CD14-positive monocyte (primary cell): ENCODE data around the gene GLRX3. TPM values are rescaled to one million over a fixed set of nuclear protein-coding genes. Genes with fewer than 3 reads are reported as not detected.

ENCODE experiments used
- DNase-seq, 3 donors: peaks; one replicate each; pipeline ENCODE4 v3.0.0-alpha.2; 2011 to 2022
- H2AFZ ChIP-seq: 2 replicates; pipeline ENCODE4 v1.6.0; 2012; ENCODE audit warnings: mild to moderate bottlenecking, low read depth, low read length, inconsistent platforms; ENCODE audit not compliant: insufficient read depth, poor library complexity, severe bottlenecking
- H3K27ac ChIP-seq, 2 donors: 1 replicate in 1 of 2; 2 replicates in 1 of 2; pipeline ENCODE4 v1.5.1; 2012 to 2013; ENCODE audit warnings: low read length in 2 of 2, control low read depth in 1 of 2, inconsistent platforms in 1 of 2, low read depth in 1 of 2, mild to moderate bottlenecking in 1 of 2
- H3K27me3 ChIP-seq, 2 donors: one replicate each; pipeline versions ENCODE4 v1.6.0 to v1.6.1; 2011 to 2013; ENCODE audit warnings: low read length in 2 of 2; ENCODE audit not compliant: control insufficient read depth in 2 of 2, insufficient read depth in 2 of 2
- H3K36me3 ChIP-seq, 2 donors: replicated peaks in 1 of 2; 1 replicate in 1 of 2; 2 replicates in 1 of 2; pipeline versions ENCODE4 v1.5.1 to v1.6.1; 2012 to 2013; ENCODE audit warnings: low read length in 2 of 2, control low read depth in 1 of 2, inconsistent platforms in 1 of 2, mild to moderate bottlenecking in 1 of 2; ENCODE audit not compliant: insufficient read depth in 2 of 2, control insufficient read depth in 1 of 2
- H3K4me1 ChIP-seq, 2 donors: 1 replicate in 1 of 2; 2 replicates in 1 of 2; pipeline versions ENCODE4 v1.5.1 to v1.6.1; 2012 to 2013; ENCODE audit warnings: low read length in 2 of 2, control low read depth in 1 of 2, inconsistent platforms in 1 of 2, mild to moderate bottlenecking in 1 of 2, moderate library complexity in 1 of 2; ENCODE audit not compliant: insufficient read depth in 2 of 2, control insufficient read depth in 1 of 2
- H3K4me2 ChIP-seq: replicated peaks from 2 replicates; pipeline ENCODE3; 2012; ENCODE audit warnings: low read length, moderate library complexity, mild to moderate bottlenecking; ENCODE audit not compliant: poor library complexity, severe bottlenecking; ENCODE audit errors: extremely low read depth
- H3K4me3 ChIP-seq, 3 experiments: fragments of 200-600 bp in 1 of 3; sonication (generic) in 1 of 3; replicated peaks in 1 of 3; 1 replicate in 2 of 3; 2 replicates in 1 of 3; pipeline ENCODE4 v1.5.1; 2011 to 2013; ENCODE audit warnings: low read length in 3 of 3, mild to moderate bottlenecking in 3 of 3, control low read depth in 2 of 3, low read depth in 2 of 3, inconsistent platforms in 1 of 3, moderate library complexity in 1 of 3
- H3K79me2 ChIP-seq: 2 replicates; pipeline ENCODE4 v1.6.0; 2012; ENCODE audit warnings: mild to moderate bottlenecking, control low read depth, inconsistent platforms, low read length, moderate library complexity; ENCODE audit not compliant: insufficient read depth
- H3K9ac ChIP-seq: 2 replicates; pipeline ENCODE4 v1.6.0; 2017; ENCODE audit warnings: low read length, mild to moderate bottlenecking; ENCODE audit not compliant: insufficient read depth, poor library complexity, severe bottlenecking
- H3K9me3 ChIP-seq, 2 donors: replicated peaks in 1 of 2; 1 replicate in 1 of 2; 2 replicates in 1 of 2; pipeline versions ENCODE4 v1.5.1 to v1.6.1; 2012 to 2013; ENCODE audit warnings: low read length in 2 of 2, control low read depth in 1 of 2; ENCODE audit not compliant: control insufficient read depth in 1 of 2, insufficient read depth in 1 of 2
- H4K20me1 ChIP-seq: 2 replicates; pipeline ENCODE4 v1.6.0; 2012; ENCODE audit warnings: mild to moderate bottlenecking, low read length, control low read depth, moderate library complexity; ENCODE audit not compliant: insufficient read depth
- H3K27ac Mint-ChIP-seq, 7 donors: one replicate each; pipeline ENCODE4 v1.8.0; 2020; ENCODE audit warnings: mild to moderate bottlenecking in 7 of 7, mixed read lengths in 7 of 7, moderate library complexity in 6 of 7, inconsistent platforms in 2 of 7
- H3K27me3 Mint-ChIP-seq, 3 donors: one replicate each; pipeline ENCODE4 v1.8.0; 2021 to 2022; ENCODE audit warnings: low read depth in 3 of 3, mild to moderate bottlenecking in 3 of 3, mixed read lengths in 3 of 3, moderate library complexity in 3 of 3, inconsistent platforms in 1 of 3
- H3K36me3 Mint-ChIP-seq, 2 donors: one replicate each; pipeline ENCODE4 v1.8.0; 2020; ENCODE audit warnings: mixed read lengths in 2 of 2, inconsistent platforms in 1 of 2, mild to moderate bottlenecking in 1 of 2
- H3K4me1 Mint-ChIP-seq: one replicate; pipeline ENCODE4 v1.8.0; 2020; ENCODE audit warnings: mild to moderate bottlenecking, mixed read lengths
- H3K4me3 Mint-ChIP-seq, 2 donors: one replicate each; pipeline ENCODE4 v1.8.0; 2020; ENCODE audit warnings: mild to moderate bottlenecking in 2 of 2, mixed read lengths in 2 of 2, moderate library complexity in 1 of 2
- H3K9me3 Mint-ChIP-seq, 7 donors: one replicate each; pipeline ENCODE4 v1.8.0; 2020 to 2022; ENCODE audit warnings: mixed read lengths in 7 of 7, mild to moderate bottlenecking in 6 of 7, moderate library complexity in 6 of 7, inconsistent platforms in 2 of 7
- CTCF ChIP-seq: fragments of 200-600 bp; IDR thresholded peaks from one replicate; pipeline ENCODE4 v1.8.0; 2022; ENCODE audit warnings: antibody characterized with exemption, mild to moderate bottlenecking
- WGBS: methylation state at CpG from one replicate; pipeline ENCODE4 v1.1.5; 2013; ENCODE audit warnings: missing lambda C conversion rate; ENCODE audit not compliant: insufficient coverage; 5-methylcytosine and 5-hydroxymethylcytosine counted together
- intact Hi-C, 2 donors: fragments of 100-400 bp; cut with micrococcal nuclease; formaldehyde crosslinking; loops; one replicate each; pipeline versions ENCODE4 v1.15.0 to v1.15.1; 2023
- polyA plus RNA-seq, 3 donors: library from polyadenylated mRNA; depleted of rRNA in 1 of 3; unstranded in 2 of 3; stranded (reverse) in 1 of 3; fragments of 300-500 nt in 2 of 3; fragments of >200 nt in 1 of 3; fragmentation: Illumina TruSeq in 2 of 3; gene quantifications; 1 replicate in 2 of 3; 2 replicates in 1 of 3; pipeline ENCODE4 v1.2.3, GENCODE V29; 2012 to 2021

The GLRX3 gene
- polyA plus RNA-seq, 3 donors, result 25.3 to 94.1 (median 78.2) TPM

DNA sequence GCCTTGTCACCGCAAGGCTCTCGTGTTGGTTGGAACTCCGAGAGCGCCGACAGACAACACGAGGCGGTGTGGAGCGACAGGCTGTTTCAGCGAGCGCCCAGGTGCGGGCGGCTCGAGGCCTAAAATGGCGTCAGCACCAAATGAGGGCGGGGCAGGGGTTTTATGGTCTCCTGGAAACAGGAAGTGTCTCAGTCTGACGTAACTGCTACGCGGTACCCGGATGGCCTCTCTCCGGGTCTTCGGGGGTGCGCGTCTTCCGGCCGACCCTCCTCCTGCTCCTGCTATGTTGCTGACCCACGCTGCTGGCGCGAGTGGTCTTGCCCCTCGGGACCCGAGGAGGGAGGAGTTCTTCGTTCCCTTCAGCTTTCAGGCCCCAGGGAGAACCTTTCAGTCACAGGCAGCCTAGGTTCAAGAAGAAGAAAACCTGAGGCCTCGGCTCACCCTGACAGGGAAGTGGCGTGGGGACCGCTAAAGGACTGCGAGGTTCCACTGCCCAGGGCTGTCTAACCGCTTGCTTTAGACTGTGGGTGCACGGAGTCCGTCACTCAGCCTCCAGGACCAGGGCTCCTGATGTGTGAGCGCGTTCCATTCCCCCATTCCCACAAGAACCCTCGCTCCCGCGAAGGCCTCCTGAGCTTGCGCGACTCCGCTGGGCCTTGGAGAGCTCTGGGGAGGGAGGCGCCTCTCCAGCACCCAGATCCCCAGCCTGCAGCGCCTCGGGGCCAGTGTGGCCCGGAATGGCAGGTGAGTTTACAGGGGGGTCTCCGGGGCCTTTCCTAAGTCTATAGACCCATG, 77.3 kb downstream of the GLRX3 start:
- intact Hi-C loops, result no loop called here
- H3K36me3 ChIP-seq, result no peaks in the 10 kb centered on the region
- peaks cover 2 to 32% (median 27%) of the 10 kb centered on the region in 7 donors for H3K9me3 Mint-ChIP-seq
- no peaks in the 10 kb centered on the region for H3K79me2 ChIP-seq
- no peak for TF ChIP-seq CTCF
- no peaks in the 10 kb centered on the region for H3K27me3 ChIP-seq
- H2AFZ ChIP-seq, result no peak overlapping the region
- DNase-seq, result no peak
- no peaks in the 10 kb centered on the region for H3K4me1 Mint-ChIP-seq
- no peak overlapping the region for H3K9ac ChIP-seq
- H3K27ac ChIP-seq, result no peak overlapping the region
- H3K4me3 ChIP-seq, result no peak overlapping the region
- no peaks in the 10 kb centered on the region for H3K36me3 Mint-ChIP-seq
- peaks cover 17 to 38% of the 10 kb centered on the region in 2 donors for H3K9me3 ChIP-seq
- 93% methylated on average over 50 of the region's 51 CpGs for WGBS
- H4K20me1 ChIP-seq, result no peaks in the 10 kb centered on the region
- no peak overlapping the region for H3K4me3 Mint-ChIP-seq
- no peaks in the 10 kb centered on the region for H3K4me1 ChIP-seq
- H3K4me2 ChIP-seq, result no peak overlapping the region
- H3K27ac Mint-ChIP-seq, result no peak overlapping the region
- peaks cover 2 to 6% (median 6%) of the 10 kb centered on the region in 3 donors for H3K27me3 Mint-ChIP-seq

GRCh38 chr10:130214431-130214830, 78.2 kb downstream of the GLRX3 start:
- Histone ChIP-seq H3K36me3 (no peaks in the 10 kb centered on the region), H3K4me3 (no peak overlapping the region), H3K79me2 (no peaks in the 10 kb centered on the region), H4K20me1 (no peaks in the 10 kb centered on the region), H3K4me2 (no peak overlapping the region), H3K27ac (no peak overlapping the region), H3K9ac (no peak overlapping the region), H3K9me3 (peaks cover 17 to 38% of the 10 kb centered on the region in 2 donors), H2AFZ (no peak overlapping the region), H3K4me1 (no peaks in the 10 kb centered on the region), H3K27me3 (no peaks in the 10 kb centered on the region)
- no peak overlapping the region for H3K4me3 Mint-ChIP-seq
- H3K27ac Mint-ChIP-seq, result no peak overlapping the region
- H3K27me3 Mint-ChIP-seq, result peaks cover 2 to 5% (median 3%) of the 10 kb centered on the region in 3 donors
- no peak for DNase-seq
- WGBS, result 100% methylated on average over 3 of the region's 7 CpGs
- intact Hi-C loops, result no loop called here
- no peaks in the 10 kb centered on the region for H3K4me1 Mint-ChIP-seq
- peaks cover 2 to 32% (median 27%) of the 10 kb centered on the region in 7 donors for H3K9me3 Mint-ChIP-seq
- H3K36me3 Mint-ChIP-seq, result no peaks in the 10 kb centered on the region
- TF ChIP-seq CTCF, result no peak
